K562 (cell line): ENCODE results near the gene POLRMT. TPM values are rescaled to one million over a fixed set of nuclear protein-coding genes. Genes with fewer than 3 reads are reported as not detected.

Source experiments
- EZH2 ChIP-seq: IDR thresholded peaks from 2 replicates; pipeline ENCODE4 v1.6.1; 2012; ENCODE audit warnings: low read depth, mild to moderate bottlenecking, inconsistent platforms, low read length, borderline replicate concordance
- MGA ChIP-seq: fragments of 450-650 bp; IDR thresholded peaks from 2 replicates; pipeline ENCODE4 v1.6.1; 2016; ENCODE audit warnings: mild to moderate bottlenecking, moderate library complexity
- NR0B1 ChIP-seq: fragments of 450-650 bp; IDR thresholded peaks from one replicate; pipeline ENCODE4 v1.6.1; 2018; ENCODE audit warnings: mild to moderate bottlenecking, moderate library complexity; ENCODE audit not compliant: partially characterized antibody
- RBM15 ChIP-seq: fragments of 200-400 bp; formaldehyde crosslinking; IDR thresholded peaks from 2 replicates; pipeline ENCODE4 v1.6.1; 2018; ENCODE audit warnings: mild to moderate bottlenecking, low read length, moderate library complexity; ENCODE audit not compliant: insufficient read depth
- ZBTB7A ChIP-seq: IDR thresholded peaks from 2 replicates; pipeline ENCODE4 v1.6.1; 2011; ENCODE audit warnings: low read depth, mild to moderate bottlenecking, low read length, moderate library complexity, borderline replicate concordance; ENCODE audit not compliant: control insufficient read depth
- ZC3H4 ChIP-seq: sonication (generic); formaldehyde crosslinking; IDR thresholded peaks from 2 replicates; pipeline ENCODE4 v1.9.0; 2021; ENCODE audit warnings: missing genetic modification reagents, borderline replicate concordance
- ZFPM2 ChIP-seq: fragments of 250-450 bp; sonication (Bioruptor Pico); IDR thresholded peaks from 2 replicates; pipeline ENCODE4 v1.5.1; 2022; ENCODE audit warnings: mild to moderate bottlenecking
- ZNF561 ChIP-seq: fragments of 450-650 bp; formaldehyde crosslinking; conservative IDR thresholded peaks from 2 replicates; pipeline ENCODE4 v1.4.0; 2020; ENCODE audit warnings: mild to moderate bottlenecking, moderate library complexity
- polyA plus RNA-seq, 8 experiments: library from polyadenylated mRNA; depleted of rRNA in 4 of 8; stranded (reverse) in 5 of 8; unstranded in 3 of 8; fragments of >200 nt; fragmentation: Nextera tagmentation in 2 of 8; fragmentation: Illumina TruSeq in 1 of 8; extraction: Ambion mirVana in 2 of 8; extraction: Trizol in 1 of 8; gene quantifications; 2 replicates each; pipeline versions ENCODE4 v1.2.1 to v1.2.3, GENCODE V29; 2011 to 2014; ENCODE audit warnings: inconsistent platforms in 1 of 8, missing spikeins in 1 of 8
- total RNA-seq, 7 experiments: library from RNA; depleted of rRNA in 6 of 7; stranded (reverse); fragments of >200 nt in 6 of 7; fragmentation: Illumina TruSeq in 2 of 7; extraction: Trizol in 2 of 7; gene quantifications; 2 replicates each; pipeline versions ENCODE4 v1.2.1 to v1.2.3, GENCODE V29; 2011 to 2021; ENCODE audit warnings: low replicate concordance in 1 of 7

POLRMT gene
- total and polyA plus RNA-seq, 9 of the 15 experiments (the other 6 are each of a cell fraction or from before 2014, with no cell fraction given), result 30.3 to 144 (median 68.0) TPM

- TF ChIP-seq MGA (peak; percentile 61), ZNF561 (no peak), NR0B1 (no peak), EZH2 (no peak), ZC3H4 (CRISPR knock-in tag) (no peak), ZBTB7A (peak; percentile 13; the same call in 1 of the 2 replicates), ZFPM2 (no peak), RBM15 (no peak)
Observed at GRCh38 chr19:639253-640160, 6.2 kb upstream of the POLRMT start, which contains the start of gene FGF22 (continued).
